NCI-H1930 (cell line): ENCODE data around the gene USP25.
A peak's percentile ranks its signal among the peaks of the same experiment; 100 is the strongest.

Experiments used
- DNase-seq, 2 experiments: peaks; one replicate each; lab custom pipeline; 2025; lab: John Stamatoyannopoulos, UW

Gene USP25, protein sequence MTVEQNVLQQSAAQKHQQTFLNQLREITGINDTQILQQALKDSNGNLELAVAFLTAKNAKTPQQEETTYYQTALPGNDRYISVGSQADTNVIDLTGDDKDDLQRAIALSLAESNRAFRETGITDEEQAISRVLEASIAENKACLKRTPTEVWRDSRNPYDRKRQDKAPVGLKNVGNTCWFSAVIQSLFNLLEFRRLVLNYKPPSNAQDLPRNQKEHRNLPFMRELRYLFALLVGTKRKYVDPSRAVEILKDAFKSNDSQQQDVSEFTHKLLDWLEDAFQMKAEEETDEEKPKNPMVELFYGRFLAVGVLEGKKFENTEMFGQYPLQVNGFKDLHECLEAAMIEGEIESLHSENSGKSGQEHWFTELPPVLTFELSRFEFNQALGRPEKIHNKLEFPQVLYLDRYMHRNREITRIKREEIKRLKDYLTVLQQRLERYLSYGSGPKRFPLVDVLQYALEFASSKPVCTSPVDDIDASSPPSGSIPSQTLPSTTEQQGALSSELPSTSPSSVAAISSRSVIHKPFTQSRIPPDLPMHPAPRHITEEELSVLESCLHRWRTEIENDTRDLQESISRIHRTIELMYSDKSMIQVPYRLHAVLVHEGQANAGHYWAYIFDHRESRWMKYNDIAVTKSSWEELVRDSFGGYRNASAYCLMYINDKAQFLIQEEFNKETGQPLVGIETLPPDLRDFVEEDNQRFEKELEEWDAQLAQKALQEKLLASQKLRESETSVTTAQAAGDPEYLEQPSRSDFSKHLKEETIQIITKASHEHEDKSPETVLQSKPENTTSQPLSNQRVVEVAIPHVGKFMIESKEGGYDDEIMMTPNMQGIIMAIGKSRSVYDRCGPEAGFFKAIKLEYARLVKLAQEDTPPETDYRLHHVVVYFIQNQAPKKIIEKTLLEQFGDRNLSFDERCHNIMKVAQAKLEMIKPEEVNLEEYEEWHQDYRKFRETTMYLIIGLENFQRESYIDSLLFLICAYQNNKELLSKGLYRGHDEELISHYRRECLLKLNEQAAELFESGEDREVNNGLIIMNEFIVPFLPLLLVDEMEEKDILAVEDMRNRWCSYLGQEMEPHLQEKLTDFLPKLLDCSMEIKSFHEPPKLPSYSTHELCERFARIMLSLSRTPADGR

DNA sequence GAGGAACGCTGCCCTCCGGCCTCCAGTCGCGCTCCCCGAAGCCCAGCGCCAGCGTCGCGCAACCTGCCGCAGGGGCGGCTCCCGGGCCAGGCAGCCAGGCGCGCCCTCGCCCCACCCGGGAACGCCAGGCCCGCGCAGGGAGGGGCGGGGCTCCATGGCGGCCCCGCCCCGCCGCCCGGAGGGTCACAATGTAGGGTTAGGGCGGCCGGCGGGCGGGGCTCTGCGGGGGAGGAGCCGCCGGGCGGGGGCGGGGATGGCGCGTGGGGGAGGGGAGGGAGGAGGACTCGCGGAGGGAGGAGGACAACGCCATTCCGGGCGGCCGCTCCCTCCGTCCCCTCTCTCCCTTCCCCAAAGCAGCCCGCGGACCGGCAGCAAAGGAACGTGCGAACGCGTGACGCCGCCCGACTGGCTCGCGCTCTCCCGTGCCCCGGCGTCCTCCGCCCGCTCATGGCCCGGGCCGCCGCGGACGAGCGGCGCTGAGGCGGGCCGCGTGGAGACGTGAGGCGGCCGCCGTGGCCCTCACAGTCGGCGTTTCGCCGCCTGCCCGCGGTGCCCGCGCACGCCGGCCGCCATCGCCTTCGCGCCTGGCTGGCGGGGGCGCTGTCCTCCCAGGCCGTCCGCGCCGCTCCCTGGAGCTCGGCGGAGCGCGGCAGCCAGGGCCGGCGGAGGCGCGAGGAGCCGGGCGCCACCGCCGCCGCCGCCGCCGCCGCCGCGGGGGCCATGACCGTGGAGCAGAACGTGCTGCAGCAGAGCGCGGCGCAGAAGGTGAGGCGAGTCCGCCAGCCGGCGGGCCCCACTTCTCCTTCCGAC, at the start of gene USP25:
USP25 (plus strand) TSS at position 309 of the 810 bp plus-strand sequence; CDS start at position 721, 412 bp downstream.
- peak; percentile 56 to 79 for DNase-seq

DNA sequence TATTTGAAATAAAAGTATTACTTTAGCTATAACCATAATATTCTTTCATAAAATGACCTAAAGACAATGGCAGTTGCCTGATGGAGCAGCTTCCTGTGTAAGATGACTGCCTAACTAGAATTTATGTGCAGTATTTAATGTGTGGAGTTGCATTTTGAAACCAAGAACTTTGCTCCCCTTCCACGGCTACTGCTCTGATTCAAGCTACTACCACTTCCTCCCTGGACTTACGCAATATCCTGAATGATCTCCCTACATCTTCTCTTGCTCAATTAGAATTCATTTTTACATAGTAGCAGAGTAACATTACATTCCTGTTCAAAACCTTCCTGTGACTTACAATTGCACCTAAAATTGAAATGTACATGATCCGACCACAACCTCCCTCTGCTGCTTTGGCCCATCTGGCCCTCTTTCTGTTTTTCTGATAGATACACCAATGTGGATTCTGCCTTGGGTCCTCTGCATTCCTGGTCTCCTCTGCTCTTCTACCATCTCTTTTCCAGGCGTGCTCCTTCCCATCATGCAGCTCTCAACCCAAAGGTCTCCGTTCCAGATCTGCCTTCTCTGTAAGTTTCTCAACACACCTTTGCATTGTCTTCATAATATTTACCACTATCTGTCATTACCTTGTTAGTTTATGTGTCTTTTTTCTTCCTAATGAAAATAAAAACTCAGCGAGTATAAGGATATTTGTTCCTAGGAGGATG, 47.4 kb upstream of the USP25 start:
- DNase-seq: no peak

DNA sequence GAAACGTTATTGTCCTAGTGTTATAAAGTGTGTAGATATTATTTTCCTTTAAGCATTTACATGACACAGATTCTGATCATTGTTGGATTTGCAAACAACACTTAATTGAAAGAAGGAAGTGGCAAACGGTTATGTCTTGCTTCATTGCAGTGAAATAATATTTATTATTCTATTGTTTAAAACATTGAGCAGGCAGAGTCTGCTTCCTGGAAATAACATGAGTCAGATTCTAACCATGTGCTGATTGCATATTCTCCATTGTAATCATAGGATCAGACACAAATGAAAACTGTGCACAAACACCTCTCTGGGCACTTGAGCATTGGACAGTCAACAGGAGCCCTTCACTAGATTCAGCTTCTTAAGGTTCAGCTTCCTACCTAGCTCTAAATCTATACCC, 46.8 kb upstream of the USP25 start:
- no peak for DNase-seq

DNA sequence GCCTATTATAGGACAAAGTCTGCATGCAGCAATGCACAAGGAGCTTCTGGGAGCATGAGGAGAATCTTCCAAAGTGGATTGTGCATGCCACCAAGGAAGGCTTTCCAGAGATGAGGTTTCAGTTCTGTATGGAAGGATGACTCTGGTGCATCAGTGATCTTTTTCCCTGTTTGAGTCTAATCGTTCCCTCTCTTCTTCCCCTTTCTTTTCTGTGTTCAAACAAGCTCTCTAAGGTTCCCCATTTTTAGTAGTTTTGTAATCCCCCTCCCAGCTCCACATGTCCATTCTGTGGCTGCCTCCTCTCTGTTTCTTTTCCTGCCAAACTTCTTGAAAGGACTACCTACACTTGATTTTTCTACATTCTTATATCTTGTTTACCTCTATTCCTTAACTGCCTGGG, 43.3 kb upstream of the USP25 start:
- no peak for DNase-seq

DNA sequence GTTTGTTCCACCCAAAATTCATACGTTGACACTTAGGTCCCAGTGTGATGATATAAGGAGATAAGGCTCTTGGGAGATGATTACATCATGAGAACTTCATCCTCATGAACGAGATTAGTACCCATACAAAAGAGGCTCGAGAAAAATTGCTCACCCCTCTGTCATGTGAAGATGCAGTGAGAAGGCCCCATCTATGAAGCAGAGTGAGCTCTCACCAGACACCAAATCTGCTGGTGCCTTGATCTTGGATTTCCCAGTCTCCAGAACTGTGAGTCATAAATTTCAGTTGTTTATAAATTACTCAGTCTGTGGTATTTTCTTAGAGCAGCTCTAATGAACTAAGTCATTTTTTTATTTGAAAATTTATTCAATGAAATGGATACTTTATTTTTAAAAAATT, 42.6 kb upstream of the USP25 start:
- no peak for DNase-seq

DNA sequence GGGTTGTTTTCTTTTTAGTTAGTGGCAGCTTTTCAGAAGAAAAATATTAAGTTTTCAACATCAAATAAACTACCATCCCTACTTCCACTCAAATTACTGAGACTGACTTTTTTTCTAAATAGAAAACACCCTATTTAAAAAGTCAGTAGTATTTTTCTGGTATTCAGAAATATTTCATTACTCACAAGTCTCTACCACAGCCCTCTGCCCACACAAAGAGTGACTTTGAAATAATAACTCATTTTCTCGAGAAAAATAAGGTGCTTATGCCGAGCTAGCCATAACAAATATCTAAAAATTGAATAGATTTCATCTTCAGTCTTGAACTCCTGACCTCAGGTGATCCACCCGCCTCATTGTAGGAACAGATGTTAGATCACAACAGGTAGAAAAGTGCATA, 41.8 kb upstream of the USP25 start:
- DNase-seq: no peak

DNA sequence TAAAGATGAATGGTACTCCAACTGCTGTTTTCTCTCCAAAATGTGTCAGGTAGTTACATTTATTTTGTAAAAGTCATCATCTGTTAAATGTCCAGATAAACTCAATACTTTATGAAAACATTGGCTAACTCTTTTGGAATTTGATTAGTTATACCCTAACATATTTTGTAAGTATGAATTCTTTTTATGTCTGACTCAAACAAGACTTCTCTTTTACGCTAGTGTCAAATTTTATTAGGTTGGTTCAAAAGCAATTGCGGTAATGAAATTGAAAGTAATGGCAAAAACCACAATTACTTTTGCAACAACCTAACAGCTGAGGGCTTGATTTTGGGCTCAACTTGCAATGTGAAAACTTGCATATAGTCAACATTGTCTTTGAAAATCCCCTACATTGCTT, 41.0 kb upstream of the USP25 start:
- DNase-seq: no peak

DNA sequence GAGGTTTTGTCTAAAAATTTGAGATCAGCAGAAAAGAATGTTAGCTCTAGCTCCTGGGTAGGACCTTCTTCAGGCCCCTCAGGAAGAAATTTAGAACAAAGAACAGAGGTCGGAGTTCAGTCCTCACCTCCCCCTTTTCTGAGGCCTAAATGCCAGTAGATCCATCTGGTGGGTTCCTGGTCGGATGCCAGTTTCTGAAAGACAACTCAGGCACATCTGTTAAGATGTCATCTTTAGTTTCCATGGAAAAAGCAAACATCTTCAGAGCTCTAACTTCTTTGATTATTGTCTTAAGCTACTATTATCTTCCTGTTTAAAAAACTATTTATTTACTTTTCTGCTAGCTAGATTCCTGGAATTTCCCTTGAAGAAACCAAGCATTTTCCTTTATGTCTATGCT, 37.1 kb upstream of the USP25 start:
- DNase-seq: no peak

DNA sequence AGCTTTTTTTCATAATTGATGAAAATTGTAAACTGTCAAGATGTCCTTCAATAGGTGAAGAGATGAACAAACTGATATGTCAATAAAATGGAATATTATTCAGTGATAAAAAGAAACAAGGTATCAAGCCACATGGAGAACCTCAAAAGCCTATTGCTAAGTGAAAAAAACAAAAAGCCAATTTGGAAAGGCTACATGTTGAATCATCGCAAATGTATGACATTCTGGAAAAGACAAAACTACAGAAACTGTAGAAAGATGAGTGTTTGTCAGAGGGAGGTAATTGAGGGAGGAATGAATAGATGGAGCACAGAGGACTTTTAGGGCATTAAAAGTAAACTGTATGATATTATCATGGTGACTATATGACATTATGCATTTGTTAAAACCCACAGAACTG, 34.5 kb upstream of the USP25 start:
- DNase-seq: no peak

DNA sequence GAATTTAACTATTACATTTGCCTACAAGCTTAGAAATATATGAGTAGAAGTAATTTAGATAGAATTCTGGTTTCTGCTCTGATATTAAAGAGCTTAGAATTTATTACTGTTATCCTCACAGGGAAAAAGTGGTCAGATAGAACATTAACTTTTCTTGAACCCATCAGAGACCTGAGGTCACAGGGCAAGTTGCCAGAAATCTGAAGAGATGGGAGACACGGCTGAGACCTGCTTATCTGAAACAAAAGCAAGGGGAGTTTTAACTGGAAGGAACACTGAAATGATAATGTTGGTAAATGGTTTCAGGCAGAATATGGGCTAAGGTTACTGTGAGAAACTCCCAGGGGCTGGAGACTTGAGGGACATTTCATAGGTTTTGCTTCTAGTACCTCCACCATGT, 28.0 kb upstream of the USP25 start:
- DNase-seq: no peak

DNA sequence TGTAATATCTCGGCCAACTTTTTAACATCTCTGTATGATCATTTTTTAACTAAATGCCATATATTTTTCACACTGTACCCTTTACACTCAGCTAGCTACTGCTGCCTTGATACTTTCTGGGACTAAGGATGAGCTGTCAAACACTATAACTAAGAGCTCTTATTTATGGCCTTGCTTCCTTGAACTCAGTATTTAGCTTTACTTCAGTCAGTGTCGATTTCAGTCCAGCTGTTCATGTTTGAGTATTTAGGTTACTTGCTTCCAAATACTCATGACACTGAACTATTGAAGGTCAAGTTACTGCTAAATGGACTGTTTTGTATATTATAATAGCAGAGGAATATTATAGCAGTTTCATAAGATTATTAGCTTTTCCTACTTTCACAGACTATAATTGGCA, 25.9 kb upstream of the USP25 start:
- no peak for DNase-seq

DNA sequence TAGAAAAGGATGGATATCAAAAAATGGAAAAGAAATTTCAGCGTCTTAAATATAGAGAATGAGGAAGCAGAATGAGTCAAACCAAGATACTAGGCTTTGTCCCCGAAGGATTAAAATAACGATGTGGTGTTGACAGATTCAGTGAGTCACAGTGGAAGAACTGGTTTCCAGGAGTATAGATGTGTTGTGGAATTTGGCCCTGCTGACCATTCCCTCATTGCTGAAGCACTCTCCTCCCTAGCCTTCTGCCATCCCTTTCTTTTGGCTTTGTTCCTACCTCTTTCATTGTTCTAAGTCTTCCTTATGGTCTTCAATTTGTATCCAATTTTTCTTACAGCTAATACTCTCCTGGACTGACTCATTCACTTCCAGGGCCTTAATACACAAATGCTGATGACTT, 23.1 kb upstream of the USP25 start:
- no peak for DNase-seq

DNA sequence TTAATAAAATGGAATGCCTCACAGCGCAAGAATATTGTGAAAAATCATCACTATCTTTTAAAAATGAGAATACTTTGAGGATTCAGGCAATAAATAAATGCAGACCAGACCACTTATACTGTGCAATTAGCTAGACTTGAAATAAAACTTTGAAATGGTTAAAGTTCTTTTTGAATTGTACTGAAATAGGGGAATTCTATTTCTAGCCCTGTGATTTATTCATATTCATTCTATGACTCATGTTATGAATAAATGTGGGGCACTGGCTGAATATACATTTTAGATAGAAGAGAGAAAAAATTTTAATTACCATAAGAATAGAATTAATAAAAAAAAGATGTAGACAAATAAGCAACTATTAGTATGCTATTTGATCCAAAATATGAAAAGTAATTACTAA, 16.4 kb upstream of the USP25 start:
- DNase-seq: no peak

DNA sequence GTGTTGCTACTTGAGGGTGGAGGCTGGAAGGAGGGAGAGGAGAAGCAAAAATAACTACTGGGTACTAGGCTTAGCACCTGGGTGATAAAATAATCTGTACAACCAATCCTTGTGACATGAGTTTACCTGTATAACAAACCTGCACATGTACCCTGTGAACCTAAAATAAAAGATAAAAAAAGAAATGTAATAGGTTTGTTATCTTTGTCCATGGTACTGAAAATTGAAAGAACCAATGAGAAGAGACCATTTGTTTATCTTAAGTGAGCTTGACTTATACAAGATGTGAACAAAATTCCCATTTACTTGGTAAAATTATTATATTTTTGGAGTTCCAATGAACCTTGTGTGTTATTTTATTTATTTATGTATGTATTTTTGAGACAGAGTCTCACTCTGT, 11.1 kb upstream of the USP25 start:
- DNase-seq: no peak

DNA sequence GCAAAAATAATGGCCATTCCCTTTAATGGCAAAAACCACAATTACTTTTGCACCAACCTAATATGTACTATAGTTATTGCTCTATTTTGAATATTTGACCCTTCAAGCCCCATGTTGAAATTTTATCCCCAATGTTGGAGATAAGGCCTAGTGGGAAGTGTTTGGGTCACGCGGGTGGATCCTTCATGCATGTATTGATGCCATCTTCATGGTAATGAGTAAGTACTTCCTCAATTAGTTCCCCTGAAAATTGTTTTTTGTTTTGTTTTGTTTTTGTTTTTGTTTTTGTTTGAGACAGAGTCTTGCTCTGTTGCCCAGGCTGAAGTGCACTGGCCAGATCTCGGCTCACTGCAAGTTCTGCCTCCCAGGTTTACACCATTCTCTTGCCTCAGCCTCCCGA, 9.8 kb upstream of the USP25 start:
- DNase-seq: no peak

DNA sequence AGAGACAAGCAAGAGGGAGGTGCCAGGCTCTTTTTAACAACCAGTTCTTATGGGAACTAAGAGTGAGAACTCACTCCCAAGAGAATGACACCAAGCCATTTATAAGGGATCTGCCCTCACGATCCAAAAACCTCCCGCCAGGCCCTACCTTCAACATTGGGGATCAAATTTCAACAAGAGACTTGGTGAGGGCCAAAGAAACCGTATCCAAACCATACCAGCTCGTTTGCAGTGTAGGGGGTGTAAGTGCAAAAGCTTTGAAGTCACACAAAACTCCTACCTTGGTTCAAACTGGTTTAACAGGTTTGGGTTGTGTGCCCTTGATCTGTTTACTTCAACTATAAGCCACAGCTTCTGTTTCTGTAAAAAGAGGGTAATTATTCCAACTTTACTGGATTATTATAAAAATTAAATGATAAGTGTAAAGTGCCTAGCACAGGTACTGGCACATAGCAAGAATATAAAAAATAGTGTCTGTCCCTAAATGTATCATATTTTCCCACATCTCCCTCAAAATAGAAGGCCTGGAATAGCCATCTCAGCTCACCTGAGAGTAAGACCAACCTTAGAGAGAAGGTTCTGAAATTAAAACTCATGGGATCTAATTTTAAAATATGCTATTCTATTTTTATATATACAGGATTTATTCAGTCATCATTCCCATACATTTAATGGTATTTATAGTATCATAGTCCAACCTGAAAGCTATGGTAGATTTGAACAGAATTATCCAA, 7.0 kb upstream of the USP25 start:
- no peak for DNase-seq

DNA sequence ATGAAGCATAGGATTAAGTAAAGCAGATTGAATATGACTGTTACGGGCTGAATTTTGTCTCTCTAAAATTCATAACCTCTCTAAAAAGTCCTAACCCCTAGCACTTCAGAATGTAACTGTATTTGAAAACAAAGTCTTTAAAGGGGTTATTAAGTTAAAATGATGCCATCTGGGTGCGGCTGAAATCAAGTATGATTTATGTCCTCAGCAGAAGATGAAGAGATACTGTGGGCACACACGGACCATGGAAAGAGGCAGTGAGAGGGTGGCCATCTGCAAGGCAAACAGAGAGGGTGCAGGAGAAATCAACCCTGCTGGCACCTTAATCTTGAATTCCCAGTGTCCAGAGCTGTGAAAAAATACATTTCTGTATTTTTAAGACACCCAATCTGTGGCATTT, 3.8 kb upstream of the USP25 start:
- no peak for DNase-seq

DNA sequence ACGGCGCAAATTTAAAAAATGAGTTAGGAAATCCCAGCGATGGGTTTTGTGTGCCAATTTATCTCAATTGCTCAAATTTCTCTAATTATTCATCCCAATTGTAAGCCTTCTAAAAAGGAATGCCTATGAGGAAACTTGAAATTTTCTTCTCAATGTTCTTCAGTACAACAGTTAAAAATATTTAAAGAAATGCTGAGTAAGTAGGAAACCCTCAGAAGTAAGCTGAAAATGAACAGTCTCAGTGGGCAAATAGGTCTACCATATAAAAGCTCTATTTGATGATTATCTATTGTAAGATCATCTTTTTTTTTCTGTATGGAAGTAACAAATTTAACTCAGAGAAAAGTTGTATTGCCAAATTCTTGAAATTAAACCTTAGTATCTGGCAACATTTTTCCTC, 1.7 kb upstream of the USP25 start:
- no peak for DNase-seq

DNA sequence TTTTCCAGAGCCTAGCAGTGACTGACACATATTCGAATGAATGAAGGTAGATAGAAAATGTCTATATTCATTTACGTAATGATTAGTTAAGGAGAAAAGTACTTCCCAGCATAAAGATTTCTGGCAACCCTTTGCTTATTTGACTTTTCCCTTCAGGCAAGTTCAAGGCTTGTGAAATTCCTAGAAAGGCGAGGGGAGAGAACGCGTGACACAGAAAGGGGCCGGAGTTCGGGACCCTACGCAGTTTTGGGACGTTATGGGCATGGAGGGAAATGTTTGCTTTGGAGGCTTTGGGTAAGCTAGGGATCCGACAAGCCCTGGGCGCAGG, 472 bp upstream of the USP25 start:
- DNase-seq: no peak

DNA sequence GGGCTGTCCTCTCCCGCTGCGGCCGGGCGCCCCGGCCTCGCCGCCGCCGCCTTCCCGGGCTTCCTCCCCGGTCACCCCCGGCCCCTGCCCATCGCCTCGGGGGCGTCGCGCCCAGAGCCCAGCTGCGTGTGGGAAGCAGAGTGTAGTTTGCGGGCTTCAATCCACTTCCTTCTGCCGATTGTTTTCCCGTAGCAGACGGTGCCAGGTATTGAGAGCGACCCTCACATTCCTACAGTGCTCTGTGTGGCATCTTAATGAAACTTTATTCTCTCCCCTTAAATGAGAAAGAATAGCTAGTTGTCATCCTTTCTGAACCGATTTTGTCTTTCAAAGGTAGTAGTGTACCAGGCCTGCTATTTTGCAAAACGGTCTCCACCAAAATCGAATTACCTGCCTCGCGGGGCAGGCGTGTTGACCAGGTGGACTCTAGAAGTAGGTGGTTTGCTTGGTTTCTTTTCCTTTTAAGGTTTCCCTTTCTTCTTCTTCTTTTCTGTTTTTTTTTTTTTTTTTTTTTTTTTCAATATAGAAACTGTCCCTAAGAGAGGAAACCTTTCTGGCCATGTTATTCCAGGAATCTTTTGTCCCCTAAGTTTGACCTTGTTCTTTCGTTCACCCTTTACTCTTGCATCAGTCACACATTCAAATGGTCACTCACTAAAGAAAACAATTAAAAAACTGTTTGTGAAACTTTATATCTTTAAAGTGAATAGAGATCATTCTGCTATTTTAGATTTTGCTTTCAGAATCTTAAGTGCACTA, 881 bp downstream of the USP25 start:
- no peak for DNase-seq
